CD4-positive, alpha-beta T cell (primary cell): ENCODE measurements around the gene ING1. TPM values are rescaled to one million over a fixed set of nuclear protein-coding genes. Genes with fewer than 3 reads are reported as not detected.

Experiments used
- ATAC-seq: fragments of 200-7000 bp; cut with Tn5 transposase; one replicate; pipeline ENCODE4 v1.10.0; 2022; ENCODE audit warnings: mild to moderate bottlenecking; ENCODE audit not compliant: poor library complexity
- CTCF ChIA-PET: fragments of 350-600 bp; sonication (Branson Sonifier 250); formaldehyde crosslinking; loops from one replicate; lab custom pipeline; 2021; ENCODE audit warnings: antibody characterized with exemption, inconsistent platforms; lab: Charles Lee
- POLR2A ChIA-PET: fragments of 350-600 bp; sonication (Branson Sonifier 250); formaldehyde crosslinking; loops from one replicate; lab custom pipeline; 2021; ENCODE audit warnings: antibody characterized with exemption, inconsistent platforms; lab: Charles Lee
- DNase-seq, 14 experiments: peaks; one replicate each; pipeline ENCODE4 v3.0.0-alpha.2; 2013 to 2020; ENCODE audit warnings: mixed read lengths in 2 of 14
- H3K27ac ChIP-seq, 2 donors: one replicate each; pipeline versions ENCODE4 v1.5.1 to v1.7.0; 2013; ENCODE audit warnings: low read length in 2 of 2, low read depth in 1 of 2, mild to moderate bottlenecking in 1 of 2
- H3K27me3 ChIP-seq, 2 experiments: 1 replicate in 1 of 2; 2 replicates in 1 of 2; pipeline versions ENCODE4 v1.6.1 to v1.7.0; 2013; ENCODE audit warnings: low read length in 2 of 2, control low read depth in 1 of 2, mild to moderate bottlenecking in 1 of 2, moderate library complexity in 1 of 2; ENCODE audit not compliant: insufficient read depth in 2 of 2, control insufficient read depth in 1 of 2
- H3K36me3 ChIP-seq: one replicate; pipeline ENCODE4 v1.6.1; 2013; ENCODE audit warnings: low read length, control low read depth; ENCODE audit not compliant: insufficient read depth
- H3K4me1 ChIP-seq: one replicate; pipeline ENCODE4 v1.6.1; 2013; ENCODE audit warnings: low read length, control low read depth; ENCODE audit not compliant: insufficient read depth
- H3K4me3 ChIP-seq: one replicate; pipeline ENCODE4 v1.5.1; 2013; ENCODE audit warnings: mild to moderate bottlenecking, low read length, moderate library complexity
- H3K9me3 ChIP-seq, 2 experiments: 1 replicate in 1 of 2; 2 replicates in 1 of 2; pipeline versions ENCODE4 v1.6.1 to v1.7.0; 2013; ENCODE audit warnings: low read length in 2 of 2, mild to moderate bottlenecking in 2 of 2, control low read depth in 1 of 2, moderate library complexity in 1 of 2; ENCODE audit not compliant: control insufficient read depth in 1 of 2, insufficient read depth in 1 of 2
- H3K27ac Mint-ChIP-seq: one replicate; pipeline ENCODE4 v1.8.0; 2020; ENCODE audit warnings: mixed read lengths
- H3K27me3 Mint-ChIP-seq: one replicate; pipeline ENCODE4 v1.8.0; 2021; ENCODE audit warnings: mixed read lengths
- H3K36me3 Mint-ChIP-seq: one replicate; pipeline ENCODE4 v1.8.0; 2021; ENCODE audit warnings: low read depth, mixed read lengths
- H3K4me1 Mint-ChIP-seq: one replicate; pipeline ENCODE4 v1.8.0; 2021; ENCODE audit warnings: low read depth, mixed read lengths
- H3K4me3 Mint-ChIP-seq: one replicate; pipeline ENCODE4 v1.8.0; 2020; ENCODE audit warnings: mild to moderate bottlenecking, mixed read lengths
- H3K9me3 Mint-ChIP-seq: one replicate; pipeline ENCODE4 v1.8.0; 2020; ENCODE audit warnings: mixed read lengths
- intact Hi-C, 2 experiments: fragments of 100-400 bp; cut with DNase I in 1 of 2; cut with micrococcal nuclease in 1 of 2; formaldehyde crosslinking; loops; one replicate each; pipeline versions ENCODE4 v1.15.1 to v1.9.0; 2023 to 2025; cut with DNase I, micrococcal nuclease
- total RNA-seq, 174 experiments: library from RNA in 2 of 174; stranded (reverse) in 2 of 174; gene quantifications; one replicate each; pipeline ENCODE4 v1.2.3 and lab custom pipeline; 2021 to 2026
- TF ChIP-seq, protein P1 (sequence below): fragments of 200-600 bp; IDR thresholded peaks from one replicate; pipeline ENCODE4 v1.8.0; 2022; ENCODE audit warnings: antibody characterized with exemption, mild to moderate bottlenecking

The ING1 gene
- total RNA-seq, 2 experiments from 2014 or later, result 14.6 to 16.2 TPM

DNA sequence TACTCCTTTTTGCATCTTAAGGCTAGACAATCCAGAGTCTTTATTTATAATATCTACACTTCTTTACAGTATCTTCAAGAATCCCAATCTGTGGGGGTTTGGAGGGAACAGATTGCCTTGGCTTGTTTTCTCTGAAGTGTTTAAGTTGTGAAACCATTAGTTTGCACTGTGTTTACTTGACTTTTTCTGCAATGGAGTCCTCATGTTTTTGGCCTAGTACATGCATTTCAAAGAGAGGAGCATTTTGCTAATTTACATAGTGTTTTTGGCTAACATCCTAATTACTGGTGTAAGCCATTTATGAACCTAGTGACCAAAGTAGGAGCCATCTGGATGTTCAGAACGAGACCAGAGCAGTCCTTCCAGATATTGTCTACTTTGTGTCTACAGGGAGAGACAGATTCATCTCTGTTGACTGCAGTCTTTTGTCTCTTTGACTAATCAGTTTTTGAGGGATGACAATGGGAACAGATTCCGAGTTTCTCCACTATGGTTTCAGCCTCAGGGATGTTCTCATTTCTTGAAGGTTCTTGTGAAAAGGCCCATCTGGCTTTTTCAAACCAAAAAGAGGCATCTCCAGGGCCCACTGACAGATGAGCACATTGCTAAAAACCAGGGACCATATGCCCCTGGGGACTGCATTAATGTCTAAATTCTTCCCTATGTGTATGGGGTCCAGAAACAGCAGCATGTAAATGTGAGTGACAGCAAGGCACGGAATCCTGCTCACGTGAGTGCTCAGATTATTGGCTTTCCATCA, 53.4 kb downstream of the ING1 start:
- Histone ChIP-seq H3K27me3 (peaks cover under 1 to 9% of the 10 kb centered on the region in 2 experiments), H3K4me3 (no peak overlapping the region), H3K27ac (no peak overlapping the region), H3K9me3 (no peaks in the 10 kb centered on the region), H3K4me1 (no peaks in the 10 kb centered on the region), H3K36me3 (no peaks in the 10 kb centered on the region)
- intact Hi-C loops, result no loop called here
- Mint-ChIP-seq H3K9me3 (no peaks in the 10 kb centered on the region), H3K27me3 (peaks cover 23% of the 10 kb centered on the region), H3K36me3 (no peaks in the 10 kb centered on the region), H3K4me1 (no peaks in the 10 kb centered on the region), H3K27ac (no peak overlapping the region), H3K4me3 (no peak overlapping the region)
- CTCF ChIA-PET, result no interaction called here
- ATAC-seq, result no peak
- POLR2A ChIA-PET, result no interaction called here
- DNase-seq, result no peak
- TF ChIP-seq, protein P1, sequence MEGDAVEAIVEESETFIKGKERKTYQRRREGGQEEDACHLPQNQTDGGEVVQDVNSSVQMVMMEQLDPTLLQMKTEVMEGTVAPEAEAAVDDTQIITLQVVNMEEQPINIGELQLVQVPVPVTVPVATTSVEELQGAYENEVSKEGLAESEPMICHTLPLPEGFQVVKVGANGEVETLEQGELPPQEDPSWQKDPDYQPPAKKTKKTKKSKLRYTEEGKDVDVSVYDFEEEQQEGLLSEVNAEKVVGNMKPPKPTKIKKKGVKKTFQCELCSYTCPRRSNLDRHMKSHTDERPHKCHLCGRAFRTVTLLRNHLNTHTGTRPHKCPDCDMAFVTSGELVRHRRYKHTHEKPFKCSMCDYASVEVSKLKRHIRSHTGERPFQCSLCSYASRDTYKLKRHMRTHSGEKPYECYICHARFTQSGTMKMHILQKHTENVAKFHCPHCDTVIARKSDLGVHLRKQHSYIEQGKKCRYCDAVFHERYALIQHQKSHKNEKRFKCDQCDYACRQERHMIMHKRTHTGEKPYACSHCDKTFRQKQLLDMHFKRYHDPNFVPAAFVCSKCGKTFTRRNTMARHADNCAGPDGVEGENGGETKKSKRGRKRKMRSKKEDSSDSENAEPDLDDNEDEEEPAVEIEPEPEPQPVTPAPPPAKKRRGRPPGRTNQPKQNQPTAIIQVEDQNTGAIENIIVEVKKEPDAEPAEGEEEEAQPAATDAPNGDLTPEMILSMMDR, result no peak

GRCh38 chr13:110767476-110767875, 54.0 kb downstream of the ING1 start:
- H3K4me1 Mint-ChIP-seq, result no peaks in the 10 kb centered on the region
- POLR2A ChIA-PET, result no interaction called here

DNA sequence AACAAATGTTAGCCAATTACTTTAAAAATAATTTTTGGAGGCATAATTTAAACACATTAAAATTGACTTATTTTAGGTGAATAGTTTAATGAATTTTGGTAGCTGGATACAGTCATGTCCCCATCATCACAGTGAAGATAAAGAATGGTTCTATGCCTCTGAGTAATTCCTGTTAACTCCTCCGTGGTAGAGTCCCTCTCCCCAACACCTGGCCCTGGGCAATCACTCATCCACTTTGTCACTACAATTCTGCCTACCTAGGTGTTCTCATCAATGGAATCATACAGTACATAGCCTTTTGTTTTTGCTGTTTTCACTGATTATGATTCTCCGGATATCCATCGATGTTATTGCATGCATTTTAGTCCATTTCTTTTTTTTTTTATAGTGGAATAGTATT, 55.6 kb downstream of the ING1 start:
- intact Hi-C loops, result no loop called here
- Mint-ChIP-seq H3K27me3 (peaks cover 29% of the 10 kb centered on the region), H3K4me3 (no peak overlapping the region), H3K36me3 (no peaks in the 10 kb centered on the region), H3K9me3 (no peaks in the 10 kb centered on the region), H3K27ac (no peak overlapping the region), H3K4me1 (no peaks in the 10 kb centered on the region)
- no peaks in the 10 kb centered on the region for H3K4me1 ChIP-seq
- no peak overlapping the region for H3K27ac ChIP-seq
- H3K4me3 ChIP-seq, result no peak overlapping the region
- ATAC-seq (no peak), DNase-seq (no peak)
- POLR2A ChIA-PET, result no interaction called here
- H3K27me3 ChIP-seq, result peaks cover 8 to 10% of the 10 kb centered on the region in 2 experiments
- CTCF ChIA-PET, result interaction anchor here (1.1 kb wide), 1 partner anchor 16 kb away, joined by 3 read pairs; no protein-coding TSS in a partner anchor
- no peaks in the 10 kb centered on the region for H3K9me3 ChIP-seq
- no peaks in the 10 kb centered on the region for H3K36me3 ChIP-seq
- TF ChIP-seq, protein P1, result no peak

More at GRCh38 chr13:110767476-110767875, 54.0 kb downstream of the ING1 start:
- H3K9me3 Mint-ChIP-seq, result no peaks in the 10 kb centered on the region
- no peaks in the 10 kb centered on the region for H3K36me3 Mint-ChIP-seq
- H3K4me3 Mint-ChIP-seq, result no peak overlapping the region
- Histone ChIP-seq H3K4me1 (no peaks in the 10 kb centered on the region), H3K4me3 (no peak overlapping the region), H3K27me3 (peaks cover 7 to 12% of the 10 kb centered on the region in 2 experiments), H3K36me3 (no peaks in the 10 kb centered on the region), H3K27ac (no peak overlapping the region), H3K9me3 (no peaks in the 10 kb centered on the region)
- no peak for ATAC-seq
- no peak for DNase-seq
- H3K27ac Mint-ChIP-seq, result no peak overlapping the region
- intact Hi-C loops, result no loop called here
- CTCF ChIA-PET, result no interaction called here
- TF ChIP-seq, protein P1, result no peak
- peaks cover 24% of the 10 kb centered on the region for H3K27me3 Mint-ChIP-seq
